HCT116 (cell line): ENCODE measurements around the gene KCNIP4. TPM values are rescaled to one million over a fixed set of nuclear protein-coding genes. Genes with fewer than 3 reads are reported as not detected.

ENCODE experiments used
- ATAC-seq: fragments of 200-7000 bp; cut with Tn5 transposase; 2 replicates; pipeline ENCODE4 v1.9.1; 2020; ENCODE audit warnings: mild to moderate bottlenecking, moderate library complexity
- BruUV-seq: library from RNA; stranded (reverse); fragments of 400-500 nt; replicated peaks from 2 replicates; lab custom pipeline; 2021; lab: Mats Ljungman, UMichigan
- CTCF ChIA-PET: fragments of 300-600 bp; sonication (Branson Sonifier 250); formaldehyde crosslinking; loops from one replicate; lab custom pipeline; 2021; ENCODE audit warnings: antibody characterized with exemption; lab: Charles Lee
- POLR2A ChIA-PET: fragments of 300-600, 350-600 bp; sonication (Branson Sonifier 250); formaldehyde crosslinking; loops from one replicate; lab custom pipeline; 2021; ENCODE audit warnings: antibody characterized with exemption; lab: Charles Lee
- RAD21 ChIA-PET, 2 experiments: fragments of 300-600 bp; sonication (Branson Sonifier 250); formaldehyde crosslinking; loops; one replicate each; lab custom pipeline; 2023; ENCODE audit warnings: low total read pairs in 2 of 2; ENCODE audit not compliant: uncharacterized antibody in 2 of 2, unreplicated experiment in 2 of 2, low non-redundant PET in 1 of 2; lab: Charles Lee
- DNase-seq: peaks from one replicate; pipeline ENCODE4 v3.0.0-alpha.2; 2010; ENCODE audit warnings: low read depth, low spot score
- H2AFZ ChIP-seq: fragments of 200-600 bp; shearing (Covaris generic), sonication (generic); 2 replicates; pipeline ENCODE4 v1.6.1; 2017; ENCODE audit warnings: low read depth, mixed run types, mixed read lengths, antibody characterized with exemption, low read length; ENCODE audit not compliant: poor library complexity, severe bottlenecking
- H3K27ac ChIP-seq: 2 replicates; pipeline ENCODE4 v1.5.1; 2012; ENCODE audit warnings: low read depth, low read length
- H3K27me3 ChIP-seq: fragments of 200-600 bp; sonication (generic); 2 replicates; pipeline ENCODE4 v1.6.1; 2016; ENCODE audit warnings: mixed run types, low read length, mixed read lengths; ENCODE audit not compliant: insufficient read depth
- H3K36me3 ChIP-seq, 2 experiments: fragments of 200-500 bp in 1 of 2; fragments of 200-600 bp in 1 of 2; sonication (Bioruptor generic) in 1 of 2; sonication (generic) in 1 of 2; 2 replicates each; pipeline versions ENCODE4 v1.5.1 to v1.6.1; 2014 to 2016; ENCODE audit warnings: low read length in 2 of 2, inconsistent platforms in 1 of 2, mixed read lengths in 1 of 2, mixed run types in 1 of 2; ENCODE audit not compliant: insufficient read depth in 2 of 2, control insufficient read depth in 1 of 2
- H3K4me1 ChIP-seq, 2 experiments: fragments of 200-600 bp in 1 of 2; sonication (generic) in 1 of 2; 2 replicates each; pipeline versions ENCODE4 v1.5.1 to v1.6.1; 2012 to 2017; ENCODE audit warnings: low read length in 2 of 2, inconsistent platforms in 1 of 2, mild to moderate bottlenecking in 1 of 2, mixed read lengths in 1 of 2, mixed run types in 1 of 2, moderate library complexity in 1 of 2; ENCODE audit not compliant: insufficient read depth in 2 of 2, control insufficient read depth in 1 of 2
- H3K4me2 ChIP-seq: fragments of 200-600 bp; sonication (generic); 2 replicates; pipeline ENCODE4 v1.6.1; 2017; ENCODE audit warnings: mixed run types, low read length, mixed read lengths
- H3K4me3 ChIP-seq, 2 experiments: fragments of 200-600 bp in 1 of 2; sonication (generic) in 1 of 2; replicated peaks in 1 of 2; 2 replicates each; pipeline ENCODE4 v1.5.1; 2011 to 2016; ENCODE audit warnings: low read length in 2 of 2, control low read depth in 1 of 2, low read depth in 1 of 2, mild to moderate bottlenecking in 1 of 2, mixed read lengths in 1 of 2, mixed run types in 1 of 2
- H3K79me2 ChIP-seq: fragments of 200-600 bp; sonication (generic); 2 replicates; pipeline ENCODE4 v1.6.1; 2017; ENCODE audit warnings: mild to moderate bottlenecking, mixed run types, low read length, moderate library complexity, mixed read lengths; ENCODE audit not compliant: insufficient read depth
- H3K9ac ChIP-seq: fragments of 200-600 bp; sonication (generic); 2 replicates; pipeline ENCODE4 v1.6.1; 2016; ENCODE audit warnings: low read length, mixed read lengths
- H3K9me2 ChIP-seq: fragments of 200-600 bp; sonication (generic), shearing (Covaris generic); 2 replicates; pipeline ENCODE4 v1.6.1; 2017; ENCODE audit warnings: mixed run types, mild to moderate bottlenecking, moderate library complexity; ENCODE audit not compliant: insufficient read depth
- H3K9me3 ChIP-seq, 2 experiments: fragments of 200-500 bp in 1 of 2; fragments of 200-600 bp in 1 of 2; sonication (Bioruptor generic) in 1 of 2; sonication (generic) in 1 of 2; 2 replicates each; pipeline ENCODE4 v1.6.1; 2014 to 2017; ENCODE audit warnings: low read length in 2 of 2, mixed read lengths in 2 of 2, inconsistent platforms in 1 of 2, low read depth in 1 of 2, mild to moderate bottlenecking in 1 of 2, mixed run types in 1 of 2, moderate library complexity in 1 of 2; ENCODE audit not compliant: control insufficient read depth in 1 of 2, insufficient read depth in 1 of 2
- H4K20me1 ChIP-seq: fragments of 200-600 bp; sonication (generic), shearing (Covaris generic); 2 replicates; pipeline ENCODE4 v1.6.1; 2017; ENCODE audit warnings: mixed run types, mild to moderate bottlenecking, moderate library complexity; ENCODE audit not compliant: insufficient read depth
- CBX3 ChIP-seq: IDR thresholded peaks from 2 replicates; pipeline ENCODE4 v1.6.1; 2012; ENCODE audit warnings: low read depth
- CEBPB ChIP-seq: IDR thresholded peaks from 2 replicates; pipeline ENCODE4 v1.6.1; 2012; ENCODE audit warnings: low read depth
- ELF1 ChIP-seq: IDR thresholded peaks from 2 replicates; pipeline ENCODE4 v1.6.1; 2012; ENCODE audit warnings: low read depth, borderline replicate concordance
- EZH2 ChIP-seq: fragments of 200-600 bp; sonication (generic); IDR thresholded peaks from 2 replicates; pipeline ENCODE4 v1.6.1; 2017; ENCODE audit warnings: antibody characterized with exemption, mixed run types
- JUND ChIP-seq: IDR thresholded peaks from 2 replicates; pipeline ENCODE4 v1.6.1; 2012
- MAX ChIP-seq: IDR thresholded peaks from 2 replicates; pipeline ENCODE4 v1.6.1; 2012
- POLR2A ChIP-seq: IDR thresholded peaks from 2 replicates; pipeline ENCODE4 v1.7.0; 2011; ENCODE audit warnings: borderline replicate concordance; ENCODE audit not compliant: insufficient read depth, insufficient read length; ENCODE audit errors: extremely low read depth
- POLR2AphosphoS5 ChIP-seq: IDR thresholded peaks from 2 replicates; pipeline ENCODE4 v1.6.1; 2011; ENCODE audit warnings: mild to moderate bottlenecking, low read depth, low read length, moderate library complexity
- SRF ChIP-seq: IDR thresholded peaks from 2 replicates; pipeline ENCODE4 v1.6.1; 2012; ENCODE audit warnings: low read depth
- ZNF274 ChIP-seq: fragments of 200-500 bp; sonication (Bioruptor generic); IDR thresholded peaks from 2 replicates; pipeline ENCODE4 v1.6.1; 2014; ENCODE audit warnings: mild to moderate bottlenecking, low read depth, low read length, inconsistent platforms
- intact Hi-C: fragments of 100-400 bp; cut with micrococcal nuclease; formaldehyde crosslinking; loops from 2 replicates; pipeline ENCODE4 v1.10.0; 2022
- total RNA-seq: library from RNA; stranded (reverse); gene quantifications from one replicate; pipeline ENCODE4 v1.2.1, GENCODE V29; 2021; ENCODE audit not compliant: unreplicated experiment
- TF ChIP-seq, protein P1 (sequence below): IDR thresholded peaks from 2 replicates; pipeline ENCODE4 v1.6.1; 2011; ENCODE audit warnings: mild to moderate bottlenecking, low read length, moderate library complexity; ENCODE audit not compliant: insufficient replicate concordance; ENCODE audit errors: extremely low read depth

Gene KCNIP4
- total RNA-seq, 1 experiment from 2014 or later, result not detected

DNA sequence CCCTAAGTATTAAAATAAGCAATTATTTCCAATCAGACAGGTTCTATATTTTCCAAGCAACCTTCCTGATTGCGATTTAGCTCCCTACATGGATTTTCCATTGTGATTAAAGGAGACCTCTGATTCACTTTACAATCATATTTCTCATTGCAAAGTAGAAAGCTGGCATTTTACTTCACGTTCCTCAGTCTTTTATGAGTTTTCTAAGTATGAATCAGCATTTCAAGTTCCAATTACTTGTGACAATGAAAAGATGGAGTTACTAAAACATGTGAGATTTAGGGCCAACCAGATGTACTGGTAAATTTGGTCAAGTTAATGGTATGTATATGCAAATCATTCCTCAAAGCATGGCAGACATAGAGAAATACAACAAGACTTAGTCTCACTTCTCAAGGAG is 206.2 kb downstream of the KCNIP4 start:
- POLR2A ChIA-PET, result no interaction called here
- no peak for DNase-seq

DNA sequence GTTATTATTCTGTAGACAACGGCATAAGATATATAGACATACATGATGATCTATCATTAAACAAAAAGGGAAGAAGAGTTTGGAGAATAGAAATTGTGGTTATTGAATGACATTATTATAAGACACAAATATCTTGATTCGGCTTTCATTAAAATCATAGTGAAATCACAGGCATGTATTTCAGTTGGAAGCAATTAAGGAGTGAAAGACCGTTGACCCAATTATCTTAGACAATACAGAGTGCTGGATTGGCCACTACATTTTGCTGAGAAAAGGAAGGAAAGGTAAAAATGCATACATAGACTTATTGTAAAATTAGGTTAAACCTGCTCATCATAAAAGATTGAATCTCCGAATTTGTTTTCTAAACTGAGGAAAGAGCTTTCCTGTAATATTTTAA is 209.8 kb downstream of the KCNIP4 start:
- intact Hi-C loops, result no loop called here
- Histone ChIP-seq H3K79me2 (no peaks in the 10 kb centered on the region), H3K4me3 (no peak overlapping the region), H3K9me3 (no peaks in the 10 kb centered on the region), H3K4me2 (no peak overlapping the region), H4K20me1 (no peaks in the 10 kb centered on the region), H3K27me3 (no peaks in the 10 kb centered on the region), H3K9ac (no peak overlapping the region), H3K9me2 (no peaks in the 10 kb centered on the region), H2AFZ (no peak overlapping the region)
- RAD21 ChIA-PET, result no interaction called here
- ATAC-seq (no peak), DNase-seq (no peak)
- CTCF ChIA-PET, result no interaction called here
- no TSS peak for BruUV-seq
- POLR2A ChIA-PET, result no interaction called here
- TF ChIP-seq CEBPB (no peak), MAX (no peak), POLR2A (no peak)
- TF ChIP-seq, all 23 proteins: peak for 0
- Histone ChIP-seq H3K4me1 (no peaks in the 10 kb centered on the region), H3K36me3 (no peaks in the 10 kb centered on the region), H3K27ac (no peak overlapping the region)

More for the DNA sequence above, 206.2 kb downstream of the KCNIP4 start:
- no TSS peak for BruUV-seq
- no peak for ATAC-seq
- ChIA-PET RAD21 (no interaction called here), CTCF (no interaction called here)
- no peaks in the 10 kb centered on the region for H3K4me1 ChIP-seq
- H4K20me1 ChIP-seq, result no peaks in the 10 kb centered on the region
- H3K36me3 ChIP-seq, result no peaks in the 10 kb centered on the region
- no peaks in the 10 kb centered on the region for H3K79me2 ChIP-seq
- H3K27me3 ChIP-seq, result no peaks in the 10 kb centered on the region
- H3K9me3 ChIP-seq, result no peaks in the 10 kb centered on the region
- H3K27ac ChIP-seq, result no peak overlapping the region
- no peak overlapping the region for H3K4me3 ChIP-seq
- H3K9me2 ChIP-seq, result no peaks in the 10 kb centered on the region
- no peak overlapping the region for H3K9ac ChIP-seq
- no peak overlapping the region for H2AFZ ChIP-seq
- intact Hi-C loops, result no loop called here
- no peak for TF ChIP-seq EZH2
- no peak for TF ChIP-seq POLR2A
- TF ChIP-seq, protein P1, sequence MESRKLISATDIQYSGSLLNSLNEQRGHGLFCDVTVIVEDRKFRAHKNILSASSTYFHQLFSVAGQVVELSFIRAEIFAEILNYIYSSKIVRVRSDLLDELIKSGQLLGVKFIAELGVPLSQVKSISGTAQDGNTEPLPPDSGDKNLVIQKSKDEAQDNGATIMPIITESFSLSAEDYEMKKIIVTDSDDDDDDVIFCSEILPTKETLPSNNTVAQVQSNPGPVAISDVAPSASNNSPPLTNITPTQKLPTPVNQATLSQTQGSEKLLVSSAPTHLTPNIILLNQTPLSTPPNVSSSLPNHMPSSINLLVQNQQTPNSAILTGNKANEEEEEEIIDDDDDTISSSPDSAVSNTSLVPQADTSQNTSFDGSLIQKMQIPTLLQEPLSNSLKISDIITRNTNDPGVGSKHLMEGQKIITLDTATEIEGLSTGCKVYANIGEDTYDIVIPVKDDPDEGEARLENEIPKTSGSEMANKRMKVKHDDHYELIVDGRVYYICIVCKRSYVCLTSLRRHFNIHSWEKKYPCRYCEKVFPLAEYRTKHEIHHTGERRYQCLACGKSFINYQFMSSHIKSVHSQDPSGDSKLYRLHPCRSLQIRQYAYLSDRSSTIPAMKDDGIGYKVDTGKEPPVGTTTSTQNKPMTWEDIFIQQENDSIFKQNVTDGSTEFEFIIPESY, result no peak
- TF ChIP-seq ZNF274, result no peak
- no peak for TF ChIP-seq CBX3
- no peak for TF ChIP-seq ELF1
- TF ChIP-seq SRF, result no peak
- no peak for TF ChIP-seq JUND
- TF ChIP-seq POLR2AphosphoS5, result no peak
- H3K4me2 ChIP-seq, result no peak overlapping the region
